HEK293T (cell line): ENCODE measurements around the gene GNB4.

Experiments used
- ARNT ChIP-seq: fragments of 450-650 bp; IDR thresholded peaks from 2 replicates; pipeline ENCODE4 v1.6.1; 2017; ENCODE audit warnings: mild to moderate bottlenecking
- BHLHE40 ChIP-seq: fragments of 450-650 bp; IDR thresholded peaks from 2 replicates; pipeline ENCODE4 v1.6.1; 2016; ENCODE audit warnings: mild to moderate bottlenecking, moderate library complexity, borderline replicate concordance
- CTBP1 ChIP-seq: fragments of 450-650 bp; IDR thresholded peaks from 2 replicates; pipeline ENCODE4 v1.6.1; 2016; ENCODE audit warnings: borderline replicate concordance
- ELF4 ChIP-seq: fragments of 450-650 bp; IDR thresholded peaks from 2 replicates; pipeline ENCODE4 v1.6.1; 2017; ENCODE audit warnings: antibody characterized with exemption
- FOXA1 ChIP-seq: fragments of 450-650 bp; IDR thresholded peaks from 2 replicates; pipeline ENCODE4 v1.6.1; 2016; ENCODE audit warnings: mild to moderate bottlenecking
- HDGF ChIP-seq: fragments of 450-650 bp; IDR thresholded peaks from 2 replicates; pipeline ENCODE4 v1.6.1; 2017; ENCODE audit warnings: antibody characterized with exemption, borderline replicate concordance
- SP1 ChIP-seq: fragments of 450-650 bp; IDR thresholded peaks from 2 replicates; pipeline ENCODE4 v1.6.1; 2017
- TARDBP ChIP-seq: fragments of 450-650 bp; IDR thresholded peaks from 2 replicates; pipeline ENCODE4 v1.6.1; 2016

GRCh38 chr3:179355996-179356395 is 95.3 kb downstream of the GNB4 start:
- TF ChIP-seq ARNT (no peak), CTBP1 (no peak), FOXA1 (no peak), BHLHE40 (no peak), TARDBP (no peak), HDGF (no peak), SP1 (no peak), ELF4 (no peak)
